DMS153 treated with DMSO at 0.1 percent for 48 hours (cell line): ENCODE data around the gene ZCCHC24.

ENCODE experiments used
- DNase-seq: peaks from one replicate; lab custom pipeline; 2025; ENCODE audit not compliant: unreplicated experiment; lab: John Stamatoyannopoulos, UW

Gene ZCCHC24

GRCh38 chr10:79472951-79473350 lies 27.5 kb upstream of the ZCCHC24 start:
- DNase-seq, result no peak

- no peak for DNase-seq
Observed at GRCh38 chr10:79472449-79472848, 27.0 kb upstream of the ZCCHC24 start.

GRCh38 chr10:79471776-79472175 lies 26.4 kb upstream of the ZCCHC24 start:
- DNase-seq, result no peak

GRCh38 chr10:79470096-79470495 lies 24.7 kb upstream of the ZCCHC24 start:
- no peak for DNase-seq

- DNase-seq, result no peak
Observed at GRCh38 chr10:79468841-79469585, 23.6 kb upstream of the ZCCHC24 start.

GRCh38 chr10:79468015-79468560 lies 22.7 kb upstream of the ZCCHC24 start:
- no peak for DNase-seq

GRCh38 chr10:79465341-79465740 lies 19.9 kb upstream of the ZCCHC24 start:
- no peak for DNase-seq

- DNase-seq, result no peak
Observed at GRCh38 chr10:79463578-79464496, 18.4 kb upstream of the ZCCHC24 start.

GRCh38 chr10:79460687-79461086 lies 15.3 kb upstream of the ZCCHC24 start:
- DNase-seq, result no peak

- DNase-seq, result no peak
Observed at GRCh38 chr10:79459243-79459642, 13.8 kb upstream of the ZCCHC24 start.

GRCh38 chr10:79458483-79458882 lies 13.1 kb upstream of the ZCCHC24 start:
- DNase-seq, result no peak

- no peak for DNase-seq
Observed at GRCh38 chr10:79457256-79457785, 11.9 kb upstream of the ZCCHC24 start.

- no peak for DNase-seq
Observed at GRCh38 chr10:79454259-79454658, 8.8 kb upstream of the ZCCHC24 start.

- DNase-seq, result no peak
Observed at GRCh38 chr10:79453392-79453791, 8.0 kb upstream of the ZCCHC24 start.

GRCh38 chr10:79452174-79452611 lies 6.8 kb upstream of the ZCCHC24 start:
- DNase-seq, result no peak

GRCh38 chr10:79451046-79451699 lies 5.7 kb upstream of the ZCCHC24 start:
- no peak for DNase-seq

- no peak for DNase-seq
Observed at GRCh38 chr10:79449181-79450146, 4.0 kb upstream of the ZCCHC24 start.

GRCh38 chr10:79448732-79449049 lies 3.3 kb upstream of the ZCCHC24 start:
- DNase-seq, result no peak

GRCh38 chr10:79447911-79448731 lies 2.7 kb upstream of the ZCCHC24 start:
- DNase-seq, result no peak
